Measurements from ENCODE around the gene MINPP1. TPM values are rescaled to one million over a fixed set of nuclear protein-coding genes. Genes with fewer than 3 reads are reported as not detected.

MINPP1 gene
- total and polyA plus RNA-seq, 7 experiments from 2014 or later: 1.8 to 9.5 (median 8.8) TPM

DNA sequence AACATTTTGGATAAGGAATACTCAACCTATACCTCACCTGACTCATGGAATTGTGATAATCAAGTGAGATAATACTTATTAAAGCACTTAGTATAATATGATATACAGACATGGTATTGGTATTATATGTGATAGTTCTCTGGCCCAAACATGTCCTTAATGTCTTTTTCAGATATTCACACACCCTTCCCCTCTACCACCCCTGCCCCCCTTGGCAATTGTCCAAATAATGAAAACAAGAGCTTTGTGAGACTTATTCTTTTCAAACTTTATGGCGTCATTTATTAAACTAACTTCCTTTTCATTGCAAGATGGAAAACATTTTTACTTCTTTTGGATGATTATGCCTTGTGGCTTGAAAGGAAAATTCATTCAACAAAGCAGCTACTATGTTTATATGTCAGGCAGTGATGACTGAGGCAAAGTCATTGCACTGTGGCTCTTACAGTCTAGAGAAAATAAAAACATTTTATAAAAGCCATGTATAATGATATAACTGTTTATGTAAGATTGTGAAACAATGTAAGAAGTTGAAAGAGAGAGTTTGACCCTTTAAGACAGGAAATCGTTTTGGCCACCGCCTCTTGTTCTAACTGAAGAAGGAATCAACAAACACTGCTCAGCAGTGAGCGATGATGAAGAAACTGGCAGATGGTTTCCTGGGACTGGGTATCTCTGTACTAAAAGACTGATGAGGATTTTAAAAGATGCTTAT is 27.4 kb downstream of the MINPP1 start:
- peaks cover 7 to 58% (median 47%) of the 10 kb centered on the region in 5 donors for H3K36me3 Mint-ChIP-seq
- Histone ChIP-seq H3K27me3 (ENCODE audit: control insufficient read depth in 2 of 2, insufficient read depth in 2 of 2, low read length in 2 of 2) (no peaks in the 10 kb centered on the region), H3K9me3 (ENCODE audit: control insufficient read depth in 2 of 3, low read length in 3 of 3) (no peaks in the 10 kb centered on the region), H3K4me3 (ENCODE audit: low read length) (no peak overlapping the region), H3K27ac (ENCODE audit: low read depth, low read length) (no peak overlapping the region), H3K36me3 (ENCODE audit: control insufficient read depth in 2 of 3, insufficient read depth in 3 of 3, low read length in 3 of 3) (peaks cover 0 to 9% (median 0%) of the 10 kb centered on the region in 3 experiments), H3K4me1 (ENCODE audit: control insufficient read depth in 2 of 2, insufficient read depth in 2 of 2, low read length in 2 of 2) (no peaks in the 10 kb centered on the region)
- H3K27ac Mint-ChIP-seq: peak overlapping the region in 1 of 9 donors; percentile 26
- DNase-seq: no peak
- intact Hi-C loops (cut with micrococcal nuclease): loop anchor here (10.0 kb wide), 2 partner anchors 203 to 243 kb away; no protein-coding TSS in a partner anchor
- H3K27me3 Mint-ChIP-seq: no peaks in the 10 kb centered on the region
- ChIA-PET CTCF (no interaction called here), POLR2A (no interaction called here)
- no peak overlapping the region for H3K4me3 Mint-ChIP-seq
- H3K4me1 Mint-ChIP-seq: peaks cover 2 to 22% (median 12%) of the 10 kb centered on the region in 7 donors
- no peak for ATAC-seq
- H3K9me3 Mint-ChIP-seq: peaks cover under 1 to 16% (median 5%) of the 10 kb centered on the region in 11 donors

GRCh38 chr10:87532696-87533095 is 28.0 kb downstream of the MINPP1 start:
- no peak for DNase-seq
- no peak overlapping the region for H3K4me3 Mint-ChIP-seq
- no peak overlapping the region for H3K27ac Mint-ChIP-seq
- no peaks in the 10 kb centered on the region for H3K27me3 Mint-ChIP-seq
- H3K27me3 ChIP-seq (ENCODE audit: control insufficient read depth in 2 of 2, insufficient read depth in 2 of 2, low read length in 2 of 2): no peaks in the 10 kb centered on the region
- peaks cover 7 to 57% (median 42%) of the 10 kb centered on the region in 5 donors for H3K36me3 Mint-ChIP-seq
- CTCF ChIA-PET: no interaction called here
- no peak for ATAC-seq
- POLR2A ChIA-PET: no interaction called here
- H3K4me1 ChIP-seq (ENCODE audit: control insufficient read depth in 2 of 2, insufficient read depth in 2 of 2, low read length in 2 of 2): no peaks in the 10 kb centered on the region
- H3K9me3 Mint-ChIP-seq: peaks cover 0 to 13% (median 5%) of the 10 kb centered on the region in 11 donors
- H3K4me1 Mint-ChIP-seq: peaks cover 4 to 23% (median 14%) of the 10 kb centered on the region in 7 donors
- H3K4me3 ChIP-seq (ENCODE audit: low read length): no peak overlapping the region
- H3K9me3 ChIP-seq (ENCODE audit: control insufficient read depth in 2 of 3, low read length in 3 of 3): no peaks in the 10 kb centered on the region
- no peak overlapping the region for H3K27ac ChIP-seq (ENCODE audit: low read depth, low read length)
- H3K36me3 ChIP-seq (ENCODE audit: control insufficient read depth in 2 of 3, insufficient read depth in 3 of 3, low read length in 3 of 3): peaks cover 0 to 9% (median 0%) of the 10 kb centered on the region in 3 experiments
- intact Hi-C loops (cut with micrococcal nuclease): loop anchor here (1.0 to 10.0 kb wide), 4 partner anchors 202 to 242 kb away; no protein-coding TSS in a partner anchor

- ChIA-PET CTCF (interaction anchor here (0.8 kb wide), 1 partner anchor 199 kb away, joined by 3 read pairs; no protein-coding TSS in a partner anchor), POLR2A (no interaction called here)
- Histone ChIP-seq H3K4me1 (ENCODE audit: control insufficient read depth in 2 of 2, insufficient read depth in 2 of 2, low read length in 2 of 2) (no peaks in the 10 kb centered on the region), H3K4me3 (ENCODE audit: low read length) (no peak overlapping the region), H3K27ac (ENCODE audit: low read depth, low read length) (no peak overlapping the region), H3K27me3 (ENCODE audit: control insufficient read depth in 2 of 2, insufficient read depth in 2 of 2, low read length in 2 of 2) (no peaks in the 10 kb centered on the region), H3K36me3 (ENCODE audit: control insufficient read depth in 2 of 3, insufficient read depth in 3 of 3, low read length in 3 of 3) (peaks cover 0 to 9% (median 0%) of the 10 kb centered on the region in 3 experiments), H3K9me3 (ENCODE audit: control insufficient read depth in 2 of 3, low read length in 3 of 3) (no peaks in the 10 kb centered on the region)
- DNase-seq (no peak), ATAC-seq (no peak)
- no peak overlapping the region for H3K4me3 Mint-ChIP-seq
- peaks cover 4 to 56% (median 42%) of the 10 kb centered on the region in 5 donors for H3K36me3 Mint-ChIP-seq
- no peaks in the 10 kb centered on the region for H3K27me3 Mint-ChIP-seq
- H3K27ac Mint-ChIP-seq: no peak overlapping the region
- H3K9me3 Mint-ChIP-seq: peaks cover 0 to 4% (median 0%) of the 10 kb centered on the region in 11 donors
- peaks cover 4 to 23% (median 9%) of the 10 kb centered on the region in 7 donors for H3K4me1 Mint-ChIP-seq
- intact Hi-C loops (cut with micrococcal nuclease): loop anchor here (10.0 kb wide), 2 partner anchors 200 to 240 kb away; no protein-coding TSS in a partner anchor
Measured at GRCh38 chr10:87534173-87534858, 29.6 kb downstream of the MINPP1 start.

DNA sequence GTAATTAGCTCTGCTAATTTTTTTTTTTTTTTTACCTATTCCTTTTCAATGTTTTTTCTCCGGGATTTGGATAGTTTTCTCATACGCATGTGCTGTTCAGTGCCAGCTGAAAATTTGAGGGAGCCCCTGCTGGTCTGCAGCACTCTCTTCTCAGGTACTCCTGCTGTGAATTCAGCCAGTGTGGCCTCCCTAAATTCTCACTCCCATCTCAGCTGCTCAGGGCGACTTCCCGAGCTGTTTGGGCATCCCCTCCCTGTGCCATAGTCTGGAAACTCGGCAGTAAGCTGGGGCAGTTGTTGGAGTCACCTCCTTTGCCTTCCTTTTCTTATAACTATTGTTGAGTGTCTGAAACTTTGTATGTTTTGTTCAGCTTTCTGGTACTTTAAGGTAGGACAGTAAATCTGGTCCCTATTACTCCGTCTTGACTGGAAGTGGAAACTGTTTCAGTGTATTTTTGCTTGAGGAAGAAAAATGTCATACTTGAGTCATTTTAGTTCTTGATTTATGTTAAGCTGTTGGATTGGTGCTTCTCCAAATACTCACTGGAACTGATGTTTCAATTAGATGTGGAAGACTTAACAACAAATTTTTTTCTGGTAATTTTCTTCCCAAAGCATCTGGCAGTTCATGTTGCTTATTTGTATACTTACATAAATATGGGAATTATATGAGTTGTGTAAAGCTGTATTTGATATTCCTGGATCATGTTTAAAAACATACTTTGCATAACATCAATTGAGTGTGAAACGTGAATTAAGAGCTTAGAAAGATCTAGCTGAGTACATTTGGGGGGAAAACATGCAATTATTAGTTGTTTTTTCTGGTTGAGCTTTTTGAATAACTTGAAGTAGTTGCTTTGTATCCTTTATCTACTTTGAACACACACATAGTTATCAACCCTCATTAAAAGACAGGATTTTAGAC is 33.7 kb downstream of the MINPP1 start:
- CTCF ChIA-PET: no interaction called here
- H3K36me3 ChIP-seq (ENCODE audit: control insufficient read depth in 2 of 3, insufficient read depth in 3 of 3, low read length in 3 of 3): peaks cover 0 to 20% (median 4%) of the 10 kb centered on the region in 3 experiments
- DNase-seq: no peak
- POLR2A ChIA-PET: no interaction called here
- no peak for ATAC-seq
- no peak overlapping the region for H3K27ac ChIP-seq (ENCODE audit: low read depth, low read length)
- H3K36me3 Mint-ChIP-seq: peaks cover 20 to 75% (median 65%) of the 10 kb centered on the region in 5 donors
- no peaks in the 10 kb centered on the region for H3K4me1 ChIP-seq (ENCODE audit: control insufficient read depth in 2 of 2, insufficient read depth in 2 of 2, low read length in 2 of 2)
- H3K4me3 ChIP-seq (ENCODE audit: low read length): no peak overlapping the region
- intact Hi-C loops (cut with micrococcal nuclease): loop anchor here (10.0 kb wide), 2 partner anchors 196 to 236 kb away; no protein-coding TSS in a partner anchor
- no peak overlapping the region for H3K4me3 Mint-ChIP-seq
- H3K27me3 Mint-ChIP-seq: no peaks in the 10 kb centered on the region
- H3K4me1 Mint-ChIP-seq: peaks cover 4 to 23% (median 9%) of the 10 kb centered on the region in 7 donors
- H3K9me3 Mint-ChIP-seq: peaks cover 8 to 29% (median 20%) of the 10 kb centered on the region in 11 donors
- peak overlapping the region in 1 of 9 donors; percentile 5 for H3K27ac Mint-ChIP-seq
- no peaks in the 10 kb centered on the region for H3K27me3 ChIP-seq (ENCODE audit: control insufficient read depth in 2 of 2, insufficient read depth in 2 of 2, low read length in 2 of 2)
- H3K9me3 ChIP-seq (ENCODE audit: control insufficient read depth in 2 of 3, low read length in 3 of 3): peaks cover 0 to 16% (median 5%) of the 10 kb centered on the region in 3 experiments

DNA sequence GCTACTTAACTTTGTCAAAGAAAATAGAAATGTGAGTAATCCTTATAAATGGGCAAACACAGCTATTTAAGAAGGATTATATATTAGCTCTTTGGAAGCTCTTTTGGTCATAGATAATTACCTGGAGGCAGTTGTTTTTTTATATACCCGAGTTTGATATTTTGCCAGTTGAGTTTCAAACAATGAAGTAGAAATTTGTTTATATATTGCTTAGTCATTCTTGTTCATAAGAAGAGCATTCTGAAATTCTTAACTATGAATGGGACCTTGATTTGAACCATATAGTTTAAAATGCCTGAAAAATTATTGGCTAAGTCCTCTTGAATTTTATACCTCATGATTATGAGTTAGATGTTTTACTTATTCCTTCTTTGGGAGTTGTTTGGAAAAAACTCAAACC is 36.4 kb downstream of the MINPP1 start:
- H3K9me3 ChIP-seq (ENCODE audit: control insufficient read depth in 2 of 3, low read length in 3 of 3): peaks cover 0 to 16% (median 5%) of the 10 kb centered on the region in 3 experiments
- peaks cover 0 to 18% (median 4%) of the 10 kb centered on the region in 3 experiments for H3K36me3 ChIP-seq (ENCODE audit: control insufficient read depth in 2 of 3, insufficient read depth in 3 of 3, low read length in 3 of 3)
- H3K9me3 Mint-ChIP-seq: peaks cover 8 to 29% (median 20%) of the 10 kb centered on the region in 11 donors
- peaks cover 2 to 4% of the 10 kb centered on the region in 2 donors for H3K4me1 ChIP-seq (ENCODE audit: control insufficient read depth in 2 of 2, insufficient read depth in 2 of 2, low read length in 2 of 2)
- H3K27ac Mint-ChIP-seq: no peak overlapping the region
- H3K4me1 Mint-ChIP-seq: peaks cover 4 to 27% (median 19%) of the 10 kb centered on the region in 7 donors
- ChIA-PET POLR2A (no interaction called here), CTCF (no interaction called here)
- no peaks in the 10 kb centered on the region for H3K27me3 Mint-ChIP-seq
- intact Hi-C loops (cut with micrococcal nuclease): no loop called here
- H3K27me3 ChIP-seq (ENCODE audit: control insufficient read depth in 2 of 2, insufficient read depth in 2 of 2, low read length in 2 of 2): no peaks in the 10 kb centered on the region
- DNase-seq (no peak), ATAC-seq (no peak)
- peaks cover 20 to 71% (median 65%) of the 10 kb centered on the region in 5 donors for H3K36me3 Mint-ChIP-seq
- H3K4me3 Mint-ChIP-seq: no peak overlapping the region
- no peak overlapping the region for H3K4me3 ChIP-seq (ENCODE audit: low read length)
- no peak overlapping the region for H3K27ac ChIP-seq (ENCODE audit: low read depth, low read length)

DNA sequence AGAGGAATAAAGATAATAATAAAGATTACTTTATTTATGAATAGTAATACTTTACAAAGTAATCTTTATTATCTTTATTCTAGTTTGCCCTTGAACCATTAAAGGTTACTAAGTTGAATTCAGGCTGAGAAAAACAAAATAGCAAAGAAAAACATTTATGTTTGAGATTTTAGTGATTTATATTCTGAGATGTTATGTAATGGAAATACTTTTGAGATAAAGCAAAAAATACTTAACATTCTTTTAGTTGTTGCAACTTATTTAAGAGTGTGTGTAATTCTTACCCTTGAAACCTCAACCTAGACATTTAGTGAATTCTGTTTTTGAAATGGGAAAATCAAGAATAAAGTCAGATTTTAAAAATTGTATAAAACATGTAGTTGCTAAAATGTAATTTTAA is 40.0 kb downstream of the MINPP1 start:
- intact Hi-C loops (cut with micrococcal nuclease): no loop called here
- H3K4me1 Mint-ChIP-seq: peaks cover 0 to 22% (median 11%) of the 10 kb centered on the region in 7 donors
- Histone ChIP-seq H3K36me3 (ENCODE audit: control insufficient read depth in 2 of 3, insufficient read depth in 3 of 3, low read length in 3 of 3) (peaks cover 0 to 18% (median 4%) of the 10 kb centered on the region in 3 experiments), H3K4me3 (ENCODE audit: low read length) (no peak overlapping the region), H3K9me3 (ENCODE audit: control insufficient read depth in 2 of 3, low read length in 3 of 3) (peaks cover 0 to 16% (median 5%) of the 10 kb centered on the region in 3 experiments), H3K27ac (ENCODE audit: low read depth, low read length) (no peak overlapping the region), H3K4me1 (ENCODE audit: control insufficient read depth in 2 of 2, insufficient read depth in 2 of 2, low read length in 2 of 2) (peaks cover 4 to 7% of the 10 kb centered on the region in 2 donors), H3K27me3 (ENCODE audit: control insufficient read depth in 2 of 2, insufficient read depth in 2 of 2, low read length in 2 of 2) (no peaks in the 10 kb centered on the region)
- CTCF ChIA-PET: no interaction called here
- no peak overlapping the region for H3K4me3 Mint-ChIP-seq
- H3K27ac Mint-ChIP-seq: no peak overlapping the region
- ATAC-seq (no peak), DNase-seq (no peak)
- peaks cover 20 to 49% (median 47%) of the 10 kb centered on the region in 5 donors for H3K36me3 Mint-ChIP-seq
- H3K27me3 Mint-ChIP-seq: no peaks in the 10 kb centered on the region
- POLR2A ChIA-PET: no interaction called here
- peaks cover 8 to 29% (median 20%) of the 10 kb centered on the region in 11 donors for H3K9me3 Mint-ChIP-seq
